Measurements from ENCODE around the gene PPP6R1.

GRCh38 chr19:55197528-55197927, 61.3 kb downstream of the PPP6R1 start:
- TF ChIP-seq MAX (IDR thresholded peaks at IDR 0.05), result no peak
- no peak for TF ChIP-seq CREB1 (IDR thresholded peaks at IDR 0.05; ENCODE audit: low read depth)
- TF ChIP-seq EP300 (IDR thresholded peaks at IDR 0.05; ENCODE audit: borderline replicate concordance), result no peak
- TF ChIP-seq RAD21 (IDR thresholded peaks at IDR 0.05; ENCODE audit: low read depth), result no peak
- no peak for TF ChIP-seq FOXM1 (IDR thresholded peaks at IDR 0.05; ENCODE audit: borderline replicate concordance, low read depth)
- no peak for TF ChIP-seq REST (IDR thresholded peaks at IDR 0.05; ENCODE audit: low read depth)
- TF ChIP-seq TAF1 (IDR thresholded peaks at IDR 0.05; ENCODE audit: low read depth), result no peak
- no peak for TF ChIP-seq TEAD4 (IDR thresholded peaks at IDR 0.05)
- TF ChIP-seq USF1 (IDR thresholded peaks at IDR 0.05), result no peak
- no peak for TF ChIP-seq EGR1 (IDR thresholded peaks at IDR 0.05)
- TF ChIP-seq TCF12 (IDR thresholded peaks at IDR 0.05; ENCODE audit: low read depth), result no peak
- no peak for TF ChIP-seq CEBPB (IDR thresholded peaks at IDR 0.05)
- TF ChIP-seq YY1 (IDR thresholded peaks at IDR 0.05; ENCODE audit: low read depth), result no peak
- no peak for TF ChIP-seq NFIC (IDR thresholded peaks at IDR 0.05)

Measured in Ishikawa (cell line).